Stomach smooth muscle (tissue), 2 donors: ENCODE results near the gene KLHL18.
"Not testable (repeated sequence)": the region's sequence is repeated elsewhere in the genome, so short reads cannot be mapped to it uniquely, and the experiment has no call there.

Source experiments
- H3K27ac ChIP-seq: one replicate; pipeline ENCODE4 v1.7.0; 2013; ENCODE audit warnings: mild to moderate bottlenecking, low read length, inconsistent platforms
- H3K27me3 ChIP-seq, 2 donors: one replicate each; pipeline ENCODE4 v1.7.0; 2013; ENCODE audit warnings: low read length in 2 of 2; ENCODE audit not compliant: insufficient read depth in 2 of 2, control insufficient read depth in 1 of 2
- H3K36me3 ChIP-seq, 2 donors: one replicate each; pipeline ENCODE4 v1.7.0; 2013; ENCODE audit warnings: low read length in 2 of 2; ENCODE audit not compliant: control insufficient read depth in 2 of 2, insufficient read depth in 2 of 2
- H3K4me1 ChIP-seq: one replicate; pipeline ENCODE4 v1.7.0; 2013; ENCODE audit warnings: low read length; ENCODE audit not compliant: control insufficient read depth, insufficient read depth
- H3K4me3 ChIP-seq, 2 donors: one replicate each; pipeline ENCODE4 v1.7.0; 2013; ENCODE audit warnings: low read length in 2 of 2
- H3K9ac ChIP-seq, 2 donors: one replicate each; pipeline ENCODE4 v1.7.0; 2013; ENCODE audit warnings: low read length in 2 of 2, mild to moderate bottlenecking in 1 of 2
- H3K9me3 ChIP-seq, 2 donors: one replicate each; pipeline ENCODE4 v1.7.0; 2013; ENCODE audit warnings: low read length in 2 of 2; ENCODE audit not compliant: control insufficient read depth in 2 of 2
- donor health status: healthy.
- donor health status: Pancreatic carcinoma.

Gene KLHL18

DNA sequence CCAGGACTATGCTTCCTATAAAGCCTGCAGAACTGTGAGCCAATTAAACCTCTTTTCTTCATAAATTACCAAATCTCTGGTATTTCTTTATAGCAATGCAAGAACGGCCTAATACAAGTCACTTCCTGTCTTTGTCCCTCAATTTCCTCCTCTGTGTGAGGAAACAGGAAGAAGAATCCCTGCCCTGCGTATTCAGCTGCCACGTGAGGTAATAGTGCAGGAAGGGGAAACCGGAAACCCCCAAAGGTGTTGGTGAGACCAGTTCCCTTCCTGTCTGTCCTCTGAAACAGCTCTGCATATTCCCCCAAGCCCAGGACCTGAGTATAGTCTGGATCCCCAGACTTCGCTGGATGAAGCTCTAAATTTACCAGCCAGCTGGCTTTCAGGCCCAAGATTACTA lies 80.0 kb downstream of the KLHL18 start:
- H3K9ac ChIP-seq, result no peak overlapping the region
- no peak overlapping the region for H3K27ac ChIP-seq
- no peak overlapping the region for H3K4me3 ChIP-seq

GRCh38 chr3:47365213-47366153 lies 82.7 kb downstream of the KLHL18 start:
- Histone ChIP-seq H3K4me3 (no peak overlapping the region), H3K9me3 (no peaks in the 10 kb centered on the region), H3K27me3 (peaks cover 2 to 3% of the 10 kb centered on the region in 2 donors), H3K36me3 (no peaks in the 10 kb centered on the region), H3K4me1 (peaks cover 2% of the 10 kb centered on the region), H3K27ac (no peak overlapping the region), H3K9ac (no peak overlapping the region)

More for the DNA sequence above, 80.0 kb downstream of the KLHL18 start:
- Histone ChIP-seq H3K27me3 (no peaks in the 10 kb centered on the region), H3K36me3 (no peaks in the 10 kb centered on the region), H3K4me1 (peaks cover 2% of the 10 kb centered on the region), H3K9me3 (peaks cover 0 to 6% of the 10 kb centered on the region in 2 donors)

GRCh38 chr3:47366833-47367232 lies 84.1 kb downstream of the KLHL18 start:
- Histone ChIP-seq H3K27me3 (peaks cover 7 to 11% of the 10 kb centered on the region in 2 donors), H3K9ac (no peak overlapping the region), H3K4me1 (peaks cover 2% of the 10 kb centered on the region), H3K4me3 (no peak overlapping the region), H3K9me3 (no peaks in the 10 kb centered on the region), H3K27ac (no peak overlapping the region), H3K36me3 (no peaks in the 10 kb centered on the region)

GRCh38 chr3:47367631-47368030 lies 84.9 kb downstream of the KLHL18 start:
- no peaks in the 10 kb centered on the region for H3K36me3 ChIP-seq
- H3K27me3 ChIP-seq, result peaks cover 7 to 13% of the 10 kb centered on the region in 2 donors
- H3K9ac ChIP-seq, result no peak overlapping the region
- H3K4me1 ChIP-seq, result peaks cover 2% of the 10 kb centered on the region
- no peak overlapping the region for H3K4me3 ChIP-seq
- no peaks in the 10 kb centered on the region for H3K9me3 ChIP-seq
- no peak overlapping the region for H3K27ac ChIP-seq

DNA sequence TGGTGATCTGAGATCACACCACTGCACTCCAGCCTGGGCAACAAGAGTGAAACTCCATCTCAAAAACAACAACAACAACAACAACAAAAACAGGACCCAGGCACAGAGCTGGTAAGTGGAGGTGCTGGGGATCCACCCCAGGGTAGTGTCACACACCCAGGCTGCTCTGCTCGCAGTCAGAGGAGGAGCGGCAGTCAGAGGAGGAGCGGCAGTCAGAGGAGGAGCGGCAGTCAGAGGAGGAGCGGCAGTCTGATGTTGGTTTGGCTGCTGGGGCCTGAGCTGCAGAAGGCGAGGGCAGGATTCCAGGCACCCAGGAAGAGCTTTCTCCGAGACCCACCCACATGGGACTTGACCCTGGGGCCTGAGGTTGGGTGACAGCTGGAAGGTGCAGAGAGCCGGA lies 87.3 kb downstream of the KLHL18 start:
- not testable (repeated sequence) for H3K36me3 ChIP-seq, H3K9ac ChIP-seq, H3K27ac ChIP-seq, H3K4me3 ChIP-seq, H3K9me3 ChIP-seq, H3K4me1 ChIP-seq
- peaks cover 7 to 13% of the 10 kb centered on the region in 2 donors for H3K27me3 ChIP-seq

DNA sequence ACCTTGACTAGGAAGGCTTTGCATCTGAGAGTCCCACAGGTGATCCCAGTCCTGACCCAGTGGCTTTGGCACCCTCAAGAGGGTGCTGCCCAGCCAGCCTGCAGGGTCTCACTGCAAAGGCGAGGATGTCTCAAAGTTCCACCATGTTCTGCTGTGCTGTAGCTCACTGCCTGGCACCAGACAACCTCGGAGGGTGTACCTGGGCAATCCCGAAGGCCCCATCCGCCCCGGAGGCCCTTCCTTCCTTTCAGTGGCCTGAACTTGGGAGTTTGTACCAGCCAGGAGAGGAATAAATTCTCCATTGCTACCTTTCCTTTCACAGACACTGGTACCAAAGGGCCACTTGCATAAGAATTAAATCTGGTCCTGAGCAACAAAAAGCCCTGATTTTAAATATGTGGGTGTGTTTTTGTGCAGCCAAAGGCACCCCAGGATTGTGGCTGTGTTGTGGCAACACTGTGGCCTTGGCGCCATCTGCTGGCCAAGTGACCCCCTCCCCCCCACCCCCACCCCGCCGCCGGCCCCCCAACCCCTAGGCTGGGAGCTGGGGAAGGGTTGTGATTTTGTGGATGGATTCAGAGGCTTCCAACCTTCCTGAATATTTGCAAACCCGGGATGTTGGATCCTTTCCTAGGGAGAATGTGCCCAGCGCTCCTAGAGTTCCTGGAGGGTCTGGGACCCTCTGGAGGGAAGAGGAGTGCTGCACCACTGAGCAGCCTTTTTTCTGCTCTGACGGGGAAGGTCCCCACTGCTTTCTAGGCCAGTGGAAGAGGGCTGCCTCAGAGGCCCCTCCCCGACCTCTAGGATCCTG lies 88.3 kb downstream of the KLHL18 start:
- Histone ChIP-seq H3K9me3 (no peaks in the 10 kb centered on the region), H3K4me1 (no peaks in the 10 kb centered on the region), H3K27ac (no peak overlapping the region), H3K36me3 (no peaks in the 10 kb centered on the region), H3K27me3 (peaks cover 7 to 13% of the 10 kb centered on the region in 2 donors), H3K4me3 (no peak overlapping the region), H3K9ac (no peak overlapping the region)

- H3K27ac ChIP-seq, result no peak overlapping the region
These were observed 91.8 kb downstream of the KLHL18 start for GRCh38 chr3:47374587-47374986.

GRCh38 chr3:47376393-47376792 lies 93.6 kb downstream of the KLHL18 start:
- Histone ChIP-seq H3K4me1 (peaks cover 12% of the 10 kb centered on the region), H3K27ac (no peak overlapping the region), H3K36me3 (no peaks in the 10 kb centered on the region)

More at GRCh38 chr3:47374587-47374986, 91.8 kb downstream of the KLHL18 start:
- Histone ChIP-seq H3K9me3 (no peaks in the 10 kb centered on the region), H3K4me3 (no peak overlapping the region), H3K36me3 (no peaks in the 10 kb centered on the region), H3K9ac (no peak overlapping the region), H3K27me3 (peaks cover 4 to 13% of the 10 kb centered on the region in 2 donors), H3K4me1 (peaks cover 4% of the 10 kb centered on the region)

GRCh38 chr3:47377186-47377585 lies 94.4 kb downstream of the KLHL18 start:
- Histone ChIP-seq H3K27me3 (no peaks in the 10 kb centered on the region), H3K9ac (no peak overlapping the region)

More at GRCh38 chr3:47376393-47376792, 93.6 kb downstream of the KLHL18 start:
- H3K4me3 ChIP-seq, result no peak overlapping the region
- H3K9me3 ChIP-seq, result no peaks in the 10 kb centered on the region
- H3K9ac ChIP-seq, result no peak overlapping the region
- H3K27me3 ChIP-seq, result peaks cover 4 to 6% of the 10 kb centered on the region in 2 donors

GRCh38 chr3:47378869-47379268 lies 96.1 kb downstream of the KLHL18 start:
- peaks cover 23% of the 10 kb centered on the region for H3K4me1 ChIP-seq
- H3K36me3 ChIP-seq, result no peaks in the 10 kb centered on the region
- no peak overlapping the region for H3K9ac ChIP-seq
- no peaks in the 10 kb centered on the region for H3K9me3 ChIP-seq
- no peaks in the 10 kb centered on the region for H3K27me3 ChIP-seq
- no peak overlapping the region for H3K27ac ChIP-seq
- H3K4me3 ChIP-seq, result no peak overlapping the region

More at GRCh38 chr3:47377186-47377585, 94.4 kb downstream of the KLHL18 start:
- H3K4me3 ChIP-seq, result no peak overlapping the region
- H3K36me3 ChIP-seq, result no peaks in the 10 kb centered on the region
- H3K4me1 ChIP-seq, result peaks cover 18% of the 10 kb centered on the region
- H3K27ac ChIP-seq, result no peak overlapping the region
- no peaks in the 10 kb centered on the region for H3K9me3 ChIP-seq
